ENCODE results near the gene VPS51. TPM values are rescaled to one million over a fixed set of nuclear protein-coding genes. Genes with fewer than 3 reads are reported as not detected.
A peak's percentile ranks its signal among the peaks of the same experiment; 100 is the strongest.

Gene VPS51
- total and polyA plus RNA-seq, 2 of the 13 experiments (the other 11 are each of a cell fraction or from before 2014, with no cell fraction given): 76.3 to 90.6 TPM

DNA sequence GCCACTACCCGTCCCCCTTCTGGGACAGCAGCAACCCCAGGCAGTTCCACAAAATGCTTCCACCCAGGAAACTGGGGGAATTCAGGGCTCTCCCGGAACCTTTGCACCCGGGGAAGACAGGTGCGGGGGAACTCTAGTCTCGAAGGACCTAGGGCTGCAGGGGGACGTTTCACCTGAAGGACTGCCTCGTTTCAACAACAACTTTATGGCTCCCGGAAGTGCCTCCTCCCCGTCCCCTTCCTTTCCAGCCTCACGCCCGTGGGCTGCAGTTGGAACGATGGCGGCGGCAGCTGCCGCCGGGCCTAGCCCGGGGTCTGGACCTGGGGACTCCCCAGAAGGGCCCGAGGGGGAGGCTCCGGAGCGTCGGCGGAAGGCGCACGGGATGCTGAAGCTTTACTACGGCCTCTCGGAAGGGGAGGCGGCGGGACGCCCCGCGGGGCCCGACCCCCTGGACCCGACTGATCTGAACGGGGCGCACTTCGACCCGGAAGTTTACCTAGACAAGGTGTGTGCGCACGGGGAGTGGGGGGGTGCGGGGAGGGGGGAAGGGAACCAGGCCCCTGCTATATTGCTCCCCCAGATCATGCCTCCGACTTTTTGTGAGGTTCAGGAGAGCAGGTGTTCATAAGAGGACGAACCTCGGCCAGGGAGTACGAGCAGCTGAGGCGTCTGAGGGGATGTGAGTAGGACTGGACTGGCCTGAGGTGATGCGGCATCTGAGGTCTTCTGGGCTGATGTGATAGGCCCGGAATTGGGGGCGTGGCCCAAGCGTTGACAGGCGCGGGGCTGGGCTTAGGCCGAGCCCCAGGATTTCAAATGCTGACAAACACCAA lies at the start of gene VPS51 (continued):
- TF ChIP-seq ZSCAN21 (CRISPR knock-in tag; IDR thresholded peaks at IDR 0.05; ENCODE audit: borderline replicate concordance): 0 out of 2 replicates have a peak, but pooled peaks have one; percentile 58
- TF ChIP-seq POLR2AphosphoS5 (IDR thresholded peaks at IDR 0.05; ENCODE audit: low read depth, low read length): peak; percentile 87
- TF ChIP-seq ZNF737 (CRISPR knock-in tag; IDR thresholded peaks at IDR 0.05; ENCODE audit: borderline replicate concordance): no peak; the same call in 1 of the 2 replicates
- TF ChIP-seq, protein P1, sequence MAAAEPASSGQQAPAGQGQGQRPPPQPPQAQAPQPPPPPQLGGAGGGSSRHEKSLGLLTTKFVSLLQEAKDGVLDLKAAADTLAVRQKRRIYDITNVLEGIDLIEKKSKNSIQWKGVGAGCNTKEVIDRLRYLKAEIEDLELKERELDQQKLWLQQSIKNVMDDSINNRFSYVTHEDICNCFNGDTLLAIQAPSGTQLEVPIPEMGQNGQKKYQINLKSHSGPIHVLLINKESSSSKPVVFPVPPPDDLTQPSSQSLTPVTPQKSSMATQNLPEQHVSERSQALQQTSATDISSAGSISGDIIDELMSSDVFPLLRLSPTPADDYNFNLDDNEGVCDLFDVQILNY (CRISPR knock-in tag; conservative IDR thresholded peaks at IDR 0.05): peak; percentile 70; the same call in 1 of the 2 replicates
- no peak for TF ChIP-seq MXD4 (CRISPR knock-in tag; IDR thresholded peaks at IDR 0.05)
- TF ChIP-seq MAZ (IDR thresholded peaks at IDR 0.05; ENCODE audit: borderline replicate concordance, low read depth, low read length): peak; percentile 97
- TF ChIP-seq MAZ (CRISPR knock-in tag; IDR thresholded peaks at IDR 0.05; ENCODE audit: low read depth): peak; percentile 92
- peak; percentile 49; the same call in 1 of the 2 replicates for TF ChIP-seq ZMYM2 (CRISPR knock-in tag; IDR thresholded peaks at IDR 0.05)
- TF ChIP-seq ZNF549 (CRISPR knock-in tag; IDR thresholded peaks at IDR 0.05): no peak
- no peak; the same call in 1 of the 2 replicates for TF ChIP-seq RCOR2 (CRISPR knock-in tag; IDR thresholded peaks at IDR 0.05)
- no peak for TF ChIP-seq ZNF577 (CRISPR knock-in tag; IDR thresholded peaks at IDR 0.05; ENCODE audit: borderline replicate concordance, low read depth)
- 0 out of 2 replicates have a peak, but pooled peaks have one; percentile 40 for TF ChIP-seq PPARG (CRISPR knock-in tag; conservative IDR thresholded peaks at IDR 0.05)
- no peak for TF ChIP-seq TBP (CRISPR knock-in tag; IDR thresholded peaks at IDR 0.05)
- TF ChIP-seq SOX6 (IDR thresholded peaks at IDR 0.05): no peak
- peak; percentile 50; the same call in 1 of the 2 replicates for TF ChIP-seq SOX6 (CRISPR knock-in tag; IDR thresholded peaks at IDR 0.05)
- TF ChIP-seq, protein P2, sequence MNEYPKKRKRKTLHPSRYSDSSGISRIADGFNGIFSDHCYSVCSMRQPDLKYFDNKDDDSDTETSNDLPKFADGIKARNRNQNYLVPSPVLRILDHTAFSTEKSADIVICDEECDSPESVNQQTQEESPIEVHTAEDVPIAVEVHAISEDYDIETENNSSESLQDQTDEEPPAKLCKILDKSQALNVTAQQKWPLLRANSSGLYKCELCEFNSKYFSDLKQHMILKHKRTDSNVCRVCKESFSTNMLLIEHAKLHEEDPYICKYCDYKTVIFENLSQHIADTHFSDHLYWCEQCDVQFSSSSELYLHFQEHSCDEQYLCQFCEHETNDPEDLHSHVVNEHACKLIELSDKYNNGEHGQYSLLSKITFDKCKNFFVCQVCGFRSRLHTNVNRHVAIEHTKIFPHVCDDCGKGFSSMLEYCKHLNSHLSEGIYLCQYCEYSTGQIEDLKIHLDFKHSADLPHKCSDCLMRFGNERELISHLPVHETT (CRISPR knock-in tag; conservative IDR thresholded peaks at IDR 0.05): peak; percentile 93
- TF ChIP-seq TRIM24 (CRISPR knock-in tag; IDR thresholded peaks at IDR 0.05): no peak
- no peak for TF ChIP-seq ZNF260 (CRISPR knock-in tag; IDR thresholded peaks at IDR 0.05; ENCODE audit: borderline replicate concordance, low read depth)
- no peak for TF ChIP-seq FIP1L1 (IDR thresholded peaks at IDR 0.05; ENCODE audit: borderline replicate concordance, insufficient read depth, low read depth, low read length)
- TF ChIP-seq, protein P3, sequence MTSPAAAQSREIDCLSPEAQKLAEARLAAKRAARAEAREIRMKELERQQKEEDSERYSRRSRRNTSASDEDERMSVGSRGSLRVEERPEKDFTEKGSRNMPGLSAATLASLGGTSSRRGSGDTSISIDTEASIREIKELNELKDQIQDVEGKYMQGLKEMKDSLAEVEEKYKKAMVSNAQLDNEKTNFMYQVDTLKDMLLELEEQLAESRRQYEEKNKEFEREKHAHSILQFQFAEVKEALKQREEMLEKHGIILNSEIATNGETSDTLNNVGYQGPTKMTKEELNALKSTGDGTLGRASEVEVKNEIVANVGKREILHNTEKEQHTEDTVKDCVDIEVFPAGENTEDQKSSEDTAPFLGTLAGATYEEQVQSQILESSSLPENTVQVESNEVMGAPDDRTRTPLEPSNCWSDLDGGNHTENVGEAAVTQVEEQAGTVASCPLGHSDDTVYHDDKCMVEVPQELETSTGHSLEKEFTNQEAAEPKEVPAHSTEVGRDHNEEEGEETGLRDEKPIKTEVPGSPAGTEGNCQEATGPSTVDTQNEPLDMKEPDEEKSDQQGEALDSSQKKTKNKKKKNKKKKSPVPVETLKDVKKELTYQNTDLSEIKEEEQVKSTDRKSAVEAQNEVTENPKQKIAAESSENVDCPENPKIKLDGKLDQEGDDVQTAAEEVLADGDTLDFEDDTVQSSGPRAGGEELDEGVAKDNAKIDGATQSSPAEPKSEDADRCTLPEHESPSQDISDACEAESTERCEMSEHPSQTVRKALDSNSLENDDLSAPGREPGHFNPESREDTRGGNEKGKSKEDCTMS (CRISPR knock-in tag; conservative IDR thresholded peaks at IDR 0.05): no peak; the same call in 1 of the 2 replicates
- no peak for TF ChIP-seq ZNF354B (CRISPR knock-in tag; IDR thresholded peaks at IDR 0.05)
